Endothelial cell of umbilical vein (primary cell): Measurements from ENCODE around the gene PDE1C. TPM values are rescaled to one million over a fixed set of nuclear protein-coding genes. Genes with fewer than 3 reads are reported as not detected.

ENCODE experiments used
- BruUV-seq: library from RNA; stranded (reverse); fragments of 400-500 nt; replicated peaks from 2 replicates; lab custom pipeline; 2021; lab: Mats Ljungman, UMichigan
- CTCF ChIA-PET: fragments of 300-600, 350-600 bp; sonication (Branson Sonifier 250); formaldehyde crosslinking; loops from one replicate; lab custom pipeline; 2021; ENCODE audit warnings: antibody characterized with exemption, inconsistent platforms; lab: Charles Lee
- POLR2A ChIA-PET: fragments of 300-600, 350-600 bp; sonication (Branson Sonifier 250); formaldehyde crosslinking; loops from one replicate; lab custom pipeline; 2021; ENCODE audit warnings: antibody characterized with exemption, inconsistent platforms; lab: Charles Lee
- DNase-seq: peaks from one replicate; pipeline ENCODE4 v3.0.0-alpha.2; 2011; ENCODE audit warnings: low read depth, low spot score
- FAIRE-seq: peaks from 2 replicates; lab custom pipeline; 2011; peaks lifted over from hg19 to GRCh38; lab: Jason Lieb, UNC
- H2AFZ ChIP-seq: 2 replicates; pipeline ENCODE4 v1.6.0; 2012; ENCODE audit warnings: low read depth, low read length, control low read depth, inconsistent platforms
- H3K27ac ChIP-seq: 2 replicates; pipeline ENCODE4 v1.5.1; 2011; ENCODE audit warnings: low read depth, mild to moderate bottlenecking, control low read depth, low read length, moderate library complexity; ENCODE audit not compliant: insufficient read depth
- H3K27me3 ChIP-seq, 2 experiments: 2 replicates each; pipeline versions ENCODE4 v1.6.0 to v1.6.1; 2011; ENCODE audit warnings: low read length in 2 of 2, mixed read lengths in 1 of 2; ENCODE audit not compliant: control insufficient read depth in 2 of 2, insufficient read depth in 2 of 2
- H3K36me3 ChIP-seq, 2 experiments: 2 replicates in 1 of 2; 3 replicates in 1 of 2; pipeline ENCODE4 v1.5.1; 2011; ENCODE audit warnings: low read length in 2 of 2, mild to moderate bottlenecking in 1 of 2, moderate library complexity in 1 of 2; ENCODE audit not compliant: control insufficient read depth in 2 of 2, insufficient read depth in 2 of 2; ENCODE audit errors: extremely low read depth in 1 of 2
- H3K4me1 ChIP-seq: 3 replicates; pipeline ENCODE4 v1.5.1; 2011; ENCODE audit warnings: mild to moderate bottlenecking, low read length; ENCODE audit not compliant: control insufficient read depth, insufficient read depth; ENCODE audit errors: extremely low read depth
- H3K4me2 ChIP-seq: 2 replicates; pipeline ENCODE4 v1.6.1; 2011; ENCODE audit warnings: low read length, control low read depth, mixed read lengths; ENCODE audit not compliant: insufficient read depth
- H3K4me3 ChIP-seq, 3 experiments: fragments of 200-600 bp in 1 of 3; sonication (generic), shearing (Covaris generic) in 1 of 3; replicated peaks in 1 of 3; 2 replicates each; pipeline ENCODE4 v1.5.1; 2011 to 2016; ENCODE audit warnings: control low read depth in 3 of 3, low read length in 3 of 3, mild to moderate bottlenecking in 2 of 3, inconsistent platforms in 1 of 3, low read depth in 1 of 3, moderate library complexity in 1 of 3; ENCODE audit not compliant: insufficient read depth in 1 of 3
- H3K79me2 ChIP-seq: 2 replicates; pipeline ENCODE4 v1.6.0; 2012; ENCODE audit warnings: low read length, inconsistent platforms; ENCODE audit not compliant: control insufficient read depth, insufficient read depth
- H3K9ac ChIP-seq: replicated peaks from 2 replicates; pipeline ENCODE3; 2011; ENCODE audit warnings: low read length, control low read depth; ENCODE audit not compliant: insufficient read depth; ENCODE audit errors: extremely low read depth
- H3K9me1 ChIP-seq: replicated peaks from 3 replicates; pipeline ENCODE4 v1.6.0; 2011; ENCODE audit warnings: mild to moderate bottlenecking, low read length; ENCODE audit not compliant: control insufficient read depth, insufficient read depth; ENCODE audit errors: extremely low read depth
- H3K9me3 ChIP-seq: replicated peaks from 2 replicates; pipeline ENCODE4 v1.5.1; 2012; ENCODE audit warnings: low read length, inconsistent platforms; ENCODE audit not compliant: control insufficient read depth, insufficient read depth
- H4K20me1 ChIP-seq: replicated peaks from 2 replicates; pipeline ENCODE3; 2011; ENCODE audit warnings: mild to moderate bottlenecking, low read length; ENCODE audit not compliant: control insufficient read depth, insufficient read depth; ENCODE audit errors: extremely low read depth
- CTCF ChIP-seq, 2 donors: IDR thresholded peaks; 1 replicate in 1 of 2; 2 replicates in 1 of 2; pipeline ENCODE4 v1.5.1; 2011; ENCODE audit warnings: low read length in 2 of 2, mild to moderate bottlenecking in 2 of 2, moderate library complexity in 2 of 2, control low read depth in 1 of 2, inconsistent platforms in 1 of 2, low read depth in 1 of 2; ENCODE audit not compliant: insufficient read depth in 1 of 2; ENCODE audit errors: extremely low read depth in 1 of 2
- EZH2 ChIP-seq: IDR thresholded peaks from 2 replicates; pipeline ENCODE4 v1.6.1; 2012; ENCODE audit warnings: borderline replicate concordance, low read depth, mild to moderate bottlenecking, moderate library complexity, low read length, inconsistent platforms; ENCODE audit not compliant: severe bottlenecking
- FOS ChIP-seq: IDR thresholded peaks from 2 replicates; pipeline ENCODE4 v1.6.1; 2011; ENCODE audit warnings: mild to moderate bottlenecking, low read length, moderate library complexity, borderline replicate concordance; ENCODE audit not compliant: insufficient read depth
- GATA2 ChIP-seq: IDR thresholded peaks from 2 replicates; pipeline ENCODE4 v1.7.0; 2011; ENCODE audit warnings: low read depth, mild to moderate bottlenecking, moderate library complexity, mixed read lengths, low read length; ENCODE audit not compliant: insufficient read length, insufficient read depth
- JUN ChIP-seq: IDR thresholded peaks from 2 replicates; pipeline ENCODE4 v1.6.1; 2011; ENCODE audit warnings: borderline replicate concordance, low read depth; ENCODE audit not compliant: insufficient read length, insufficient read depth
- MYC ChIP-seq: IDR thresholded peaks from one replicate; pipeline ENCODE4 v1.6.1; 2011; ENCODE audit warnings: mild to moderate bottlenecking, low read depth, low read length
- POLR2A ChIP-seq: IDR thresholded peaks from 2 replicates; pipeline ENCODE4 v1.6.1; 2012; ENCODE audit warnings: low read depth, mild to moderate bottlenecking, control low read depth, low read length
- POLR2AphosphoS5 ChIP-seq: IDR thresholded peaks from 2 replicates; pipeline ENCODE4 v1.6.1; 2012; ENCODE audit warnings: low read depth, mild to moderate bottlenecking, control low read depth, low read length, moderate library complexity; ENCODE audit not compliant: insufficient read depth
- dilution Hi-C: fragments of 300-500 bp; cut with MboI; formaldehyde crosslinking; loops from one replicate; pipeline ENCODE4 v1.15.0; 2019; ENCODE audit warnings: low sequenced_read_pairs; ENCODE audit not compliant: extremely low pct_ligation_motif_present
- intact Hi-C: fragments of 100-400 bp; cut with micrococcal nuclease; formaldehyde crosslinking; loops from one replicate; pipeline ENCODE4 v1.10.0; 2022
- polyA plus RNA-seq, 4 experiments: library from polyadenylated mRNA; depleted of rRNA in 3 of 4; stranded (reverse) in 3 of 4; unstranded in 1 of 4; fragments of >200 nt; gene quantifications; 2 replicates each; pipeline versions ENCODE4 v1.2.1 to v1.2.3, GENCODE V29; 2011 to 2012; ENCODE audit warnings: missing spikeins in 1 of 4
- total RNA-seq: library from RNA; stranded (reverse); gene quantifications from 2 replicates; pipeline ENCODE4 v1.2.3, GENCODE V29; 2021
- TF ChIP-seq, protein P1 (sequence below): IDR thresholded peaks from 2 replicates; pipeline ENCODE4 v1.6.1; 2011; ENCODE audit not compliant: insufficient read depth, insufficient read length

The PDE1C gene
- total and polyA plus RNA-seq, 2 donors (not counting 3 experiments of a cell fraction or from before 2014, with no cell fraction given) = 0.90 to 3.1 TPM

- POLR2A ChIA-PET = no interaction called here
- TF ChIP-seq POLR2A (no peak), MYC (no peak), EZH2 (no peak), POLR2AphosphoS5 (no peak), CTCF (IDR thresholded peaks at IDR 0.05; ENCODE audit: extremely low read depth in 1 of 2, insufficient read depth in 1 of 2, low read depth in 1 of 2, low read length in 2 of 2) (no peak), GATA2 (no peak), JUN (no peak), FOS (no peak)
- TF ChIP-seq, protein P1, sequence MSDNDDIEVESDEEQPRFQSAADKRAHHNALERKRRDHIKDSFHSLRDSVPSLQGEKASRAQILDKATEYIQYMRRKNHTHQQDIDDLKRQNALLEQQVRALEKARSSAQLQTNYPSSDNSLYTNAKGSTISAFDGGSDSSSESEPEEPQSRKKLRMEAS = no peak
- Histone ChIP-seq H3K36me3 (no peaks in the 10 kb centered on the region), H3K9ac (no peak overlapping the region), H4K20me1 (no peaks in the 10 kb centered on the region), H3K4me1 (no peaks in the 10 kb centered on the region), H3K27me3 (no peaks in the 10 kb centered on the region), H2AFZ (no peak overlapping the region), H3K27ac (no peak overlapping the region), H3K79me2 (no peaks in the 10 kb centered on the region), H3K4me2 (no peak overlapping the region), H3K4me3 (no peak overlapping the region), H3K9me1 (no peaks in the 10 kb centered on the region), H3K9me3 (no peaks in the 10 kb centered on the region)
- dilution Hi-C loops (no loop called here), intact Hi-C loops (no loop called here)
- no peak for FAIRE-seq
- no peak for DNase-seq
- BruUV-seq = no TSS peak
- CTCF ChIA-PET = no interaction called here
Observed at GRCh38 chr7:31716355-31716754, 353.9 kb downstream of the PDE1C start.
